Activated CD4-positive, alpha-beta T cell treated with anti-CD3 and anti-CD28 coated beads, Interleukin-10, Interleukin-2, amounts not matched to agents 100 ng/mL and 50 ng/mL, durations not matched to agents 16 hours and 8 hours (primary cell): ENCODE data around the gene KSR1.
"Not testable (repeated sequence)": the region's sequence is repeated elsewhere in the genome, so short reads cannot be mapped to it uniquely, and the experiment has no call there.

Experiments
- DNase-seq: peaks from one replicate; pipeline ENCODE4 v3.0.0-alpha.2; 2020

Gene KSR1

DNA sequence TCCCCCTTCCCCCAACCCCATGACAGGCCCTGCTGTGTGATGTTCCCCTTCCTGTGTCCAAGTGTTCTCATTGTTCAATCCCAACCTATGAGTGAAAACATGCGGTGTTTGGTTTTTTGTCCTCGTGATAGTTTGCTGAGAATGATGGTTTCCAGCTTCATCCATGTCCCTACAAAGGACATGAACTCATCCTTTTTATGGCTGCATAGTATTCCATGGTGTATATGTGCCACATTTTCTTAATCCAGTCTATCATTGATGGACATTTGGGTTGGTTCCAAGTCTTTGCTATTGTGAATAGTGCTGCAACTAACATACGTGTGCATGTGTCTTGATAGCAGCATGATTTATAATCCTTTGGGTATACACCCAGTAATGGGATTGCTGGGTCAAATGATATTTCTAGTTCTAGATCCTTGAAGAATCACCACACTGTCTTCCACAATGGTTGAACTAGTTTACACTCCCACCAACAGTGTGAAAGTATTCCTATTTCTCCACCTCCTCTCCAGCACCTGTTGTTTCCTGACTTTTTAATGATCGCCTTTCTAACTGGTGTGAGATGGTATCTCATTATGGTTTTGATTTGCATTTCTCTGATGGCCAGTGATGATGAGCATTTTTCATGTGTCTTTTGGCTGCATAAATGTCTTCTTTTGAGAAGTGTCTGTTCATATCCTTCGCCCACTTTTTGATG is 28.9 kb upstream of the KSR1 start:
- not testable (repeated sequence) for DNase-seq

GRCh38 chr17:27428781-27429505 is 27.3 kb upstream of the KSR1 start:
- DNase-seq = no peak

DNA sequence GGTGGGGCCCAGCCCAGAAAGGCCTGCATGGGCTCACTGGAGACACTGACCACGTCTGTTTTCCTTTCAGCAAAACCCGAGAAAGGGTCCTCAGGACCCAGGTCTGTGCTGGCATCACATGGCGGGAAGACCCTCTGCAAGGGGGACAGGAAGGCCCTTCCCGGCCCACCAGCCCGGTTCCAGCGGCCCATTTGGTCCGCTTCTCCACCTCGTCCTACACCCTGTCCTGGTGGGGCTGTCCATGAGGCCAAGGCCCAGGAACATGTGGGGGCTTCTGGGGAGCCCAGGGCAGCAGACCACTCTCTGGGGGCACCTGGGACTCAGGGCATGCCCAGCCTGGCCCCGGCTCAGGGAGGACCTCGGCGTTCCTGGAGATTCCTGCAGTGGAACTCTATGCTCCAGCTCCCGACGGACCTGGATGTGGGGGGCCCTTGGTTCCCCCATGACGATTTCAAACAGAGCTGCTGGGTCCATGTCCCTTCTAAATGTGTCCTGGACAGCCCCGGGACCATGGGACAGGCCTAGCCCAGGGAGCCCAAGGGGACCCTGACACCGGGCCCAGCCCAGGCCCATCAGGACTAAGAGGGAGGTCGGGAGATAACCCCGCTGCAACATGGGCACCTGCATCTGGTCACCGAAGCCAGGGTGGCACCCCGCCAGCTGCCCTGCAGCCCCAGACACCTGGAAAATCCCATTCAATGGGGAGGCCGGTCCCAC is 26.4 kb upstream of the KSR1 start:
- DNase-seq = no peak

DNA sequence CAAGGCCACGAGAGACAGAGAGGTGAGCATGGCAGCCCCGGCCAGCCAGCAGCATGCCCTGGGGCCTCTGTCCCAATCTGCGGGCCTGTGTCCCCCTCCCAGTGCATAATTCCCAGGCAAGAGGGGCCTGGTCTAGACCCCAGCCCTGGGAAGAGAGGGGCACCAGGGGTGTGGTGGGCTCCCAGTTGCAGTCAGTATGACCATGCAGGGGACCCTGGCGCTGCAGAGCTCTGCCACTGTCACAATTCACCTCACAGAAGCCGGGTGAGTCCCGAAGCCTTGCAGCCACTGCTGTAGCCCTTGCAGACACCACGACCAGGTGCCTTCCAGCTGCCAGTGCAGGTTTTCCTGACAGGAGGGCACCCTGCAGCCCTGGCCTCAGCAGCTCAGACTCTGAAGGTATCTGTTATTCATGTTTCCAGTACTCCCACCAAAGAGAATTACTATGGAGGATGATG is 25.8 kb upstream of the KSR1 start:
- DNase-seq = no peak

- DNase-seq = peak; percentile 19
Measured at GRCh38 chr17:27430882-27431491, 25.3 kb upstream of the KSR1 start.

DNA sequence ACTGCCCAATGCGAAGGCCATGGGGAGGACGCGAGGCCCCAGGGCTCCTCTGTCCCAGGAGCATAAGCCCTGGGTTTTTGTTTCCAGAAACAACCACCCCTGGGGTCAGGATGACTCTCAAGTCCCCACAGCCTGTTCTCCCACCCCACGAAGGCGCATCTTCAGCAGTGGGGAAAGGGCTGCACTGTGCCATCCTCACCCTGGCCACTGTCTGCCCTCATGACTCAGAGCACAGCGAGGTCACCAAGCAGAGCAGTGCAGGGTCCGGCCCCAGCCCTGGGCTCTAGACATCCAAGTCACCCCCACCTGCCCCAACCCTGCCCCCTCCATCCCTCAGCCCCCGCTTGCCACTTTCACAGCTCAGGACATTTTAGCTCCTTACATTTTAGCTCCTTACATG is 22.7 kb upstream of the KSR1 start:
- no peak for DNase-seq

GRCh38 chr17:27435431-27436070 is 20.7 kb upstream of the KSR1 start:
- DNase-seq = not testable (repeated sequence)

DNA sequence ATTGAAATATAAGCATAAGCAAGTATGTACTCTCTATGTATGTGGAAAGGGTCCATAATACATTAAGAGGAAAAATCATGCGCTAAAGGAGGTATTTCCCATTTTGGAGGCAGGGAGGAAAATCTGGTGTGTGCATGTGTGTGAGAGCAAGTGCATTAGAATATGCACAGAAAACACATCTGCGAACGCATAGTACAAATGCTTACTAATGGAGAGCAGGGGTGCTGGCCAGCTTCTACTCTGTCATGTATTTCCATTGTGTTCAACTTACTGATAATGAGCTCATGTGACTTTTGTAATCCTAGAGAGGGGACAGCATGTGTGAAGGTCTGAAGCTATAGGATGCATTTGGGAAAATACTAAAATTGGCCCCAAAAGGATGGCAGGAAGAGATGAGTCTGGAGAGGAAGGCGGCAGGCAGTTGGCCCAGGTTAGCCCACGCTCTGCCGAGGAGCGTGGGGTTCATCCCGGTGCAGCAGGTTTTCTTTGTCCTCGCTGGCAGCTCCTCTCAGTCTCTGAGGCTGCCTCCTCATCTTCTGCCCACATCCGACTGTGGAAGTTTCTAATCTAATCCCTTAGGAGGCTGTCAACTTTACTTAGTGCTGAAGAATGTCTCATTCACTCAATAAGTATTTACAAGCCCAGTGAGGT is 17.8 kb upstream of the KSR1 start:
- DNase-seq = no peak

- peak; percentile 62 for DNase-seq
Measured at GRCh38 chr17:27439342-27439741, 16.9 kb upstream of the KSR1 start.

DNA sequence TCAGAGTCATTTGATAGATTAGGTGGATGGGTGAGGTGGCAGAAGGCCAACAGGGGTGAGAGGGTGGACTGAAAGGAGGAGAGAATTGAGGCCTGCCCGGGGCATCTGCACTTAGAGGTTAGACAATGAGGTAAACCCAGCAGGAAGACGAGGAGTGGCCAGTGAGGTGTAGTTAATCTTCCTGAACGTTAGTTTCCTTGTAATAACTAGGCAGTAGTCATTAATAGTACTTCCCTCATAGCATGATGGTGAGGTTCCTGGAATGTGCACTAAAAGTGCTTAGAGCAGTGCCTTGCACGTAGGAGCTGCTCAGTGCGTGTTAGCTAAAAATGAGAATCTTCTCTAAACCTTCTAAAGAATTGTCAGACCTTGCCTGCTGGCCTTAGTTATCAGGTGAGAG is 13.5 kb upstream of the KSR1 start:
- DNase-seq = no peak

DNA sequence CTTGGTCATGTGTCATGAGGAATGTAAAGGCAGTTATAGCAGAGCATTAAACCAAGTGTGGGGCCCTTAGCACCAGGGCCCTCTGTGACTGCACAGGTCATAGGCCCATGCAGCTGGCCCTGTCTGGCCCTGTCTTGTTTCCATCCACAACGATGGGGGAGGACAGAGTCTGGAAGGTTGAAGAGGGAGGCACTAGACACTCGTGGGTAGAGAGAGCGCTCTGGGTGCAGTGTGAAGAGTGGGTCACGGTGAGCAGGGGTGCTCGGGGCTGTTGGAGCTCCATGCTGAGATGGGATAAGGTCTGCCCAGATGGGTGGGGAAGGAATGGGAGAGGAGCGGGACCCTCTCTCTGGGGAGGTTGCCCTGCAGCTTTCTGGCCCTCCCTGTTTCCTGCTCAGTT is 12.8 kb upstream of the KSR1 start:
- DNase-seq = no peak

GRCh38 chr17:27445971-27446370 is 10.3 kb upstream of the KSR1 start:
- no peak for DNase-seq

- no peak for DNase-seq
Measured at GRCh38 chr17:27446569-27447301, 9.5 kb upstream of the KSR1 start.

DNA sequence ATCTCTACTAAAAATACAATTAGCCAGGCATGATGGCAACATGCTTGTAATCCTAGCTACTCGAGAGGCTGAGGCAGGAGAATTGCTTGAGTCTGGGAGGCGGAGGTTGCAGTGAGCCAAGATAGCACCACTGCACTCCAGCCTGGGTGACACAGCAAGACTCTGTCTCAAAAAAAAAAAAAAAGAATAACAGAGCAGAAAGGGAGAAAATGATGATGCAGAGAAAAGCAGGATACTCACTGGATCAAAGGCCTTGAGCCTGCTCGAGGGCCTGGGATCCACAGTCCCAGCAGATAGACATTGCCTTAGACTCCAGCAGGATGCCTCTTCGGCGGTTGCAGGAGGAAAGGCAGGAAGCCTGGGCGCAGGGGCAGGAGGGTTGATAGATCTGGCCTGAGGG is 7.7 kb upstream of the KSR1 start:
- not testable (repeated sequence) for DNase-seq

- DNase-seq = no peak
Measured at GRCh38 chr17:27449541-27449940, 6.7 kb upstream of the KSR1 start.

- DNase-seq = no peak
Measured at GRCh38 chr17:27449988-27450387, 6.3 kb upstream of the KSR1 start.

GRCh38 chr17:27450416-27450815 is 5.8 kb upstream of the KSR1 start:
- DNase-seq = no peak

DNA sequence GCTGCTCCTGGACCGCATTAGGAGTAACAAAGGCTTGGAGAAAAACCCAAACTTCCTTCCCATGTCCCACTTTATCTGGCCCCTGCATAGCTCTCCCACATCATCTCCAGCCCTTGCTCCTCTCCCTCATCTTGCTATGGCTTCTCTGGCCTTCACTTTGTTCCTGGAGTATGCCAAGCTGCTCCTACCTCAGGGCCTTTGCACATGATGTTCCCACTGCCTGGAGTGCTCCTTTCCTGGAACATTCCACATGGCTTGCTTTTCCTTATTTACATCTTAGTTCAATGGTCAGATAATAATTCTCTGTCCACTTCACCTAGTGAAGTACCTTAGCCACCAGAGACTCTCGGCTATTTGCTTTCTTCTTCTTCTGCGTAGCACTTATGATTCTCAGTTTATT is 4.3 kb upstream of the KSR1 start:
- no peak for DNase-seq

DNA sequence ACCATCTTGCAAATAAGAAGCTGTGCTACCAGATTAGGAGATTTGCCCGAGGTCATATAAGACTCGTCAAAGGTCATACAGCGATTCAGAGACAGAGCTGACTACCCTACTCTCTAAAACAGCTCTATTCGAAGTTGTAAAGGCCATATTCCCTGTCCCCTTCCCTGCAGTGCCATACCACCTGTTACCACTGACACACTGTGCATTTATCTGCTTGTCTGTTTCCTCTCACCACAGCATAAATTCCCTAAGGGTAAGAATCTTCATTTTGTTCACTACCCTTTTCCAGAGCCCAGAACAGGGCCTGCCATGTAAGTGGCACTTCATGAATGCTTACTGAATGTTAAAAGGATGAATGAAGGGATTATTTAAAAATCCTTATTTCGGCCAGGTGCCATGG is 3.4 kb upstream of the KSR1 start:
- DNase-seq = no peak

GRCh38 chr17:27453471-27453870 is 2.8 kb upstream of the KSR1 start:
- DNase-seq = no peak

- DNase-seq = no peak
Measured at GRCh38 chr17:27454089-27454488, 2.2 kb upstream of the KSR1 start.
